ENCODE measurements around the gene DIP2A. TPM values are rescaled to one million over a fixed set of nuclear protein-coding genes. Genes with fewer than 3 reads are reported as not detected.
A peak's percentile ranks its signal among the peaks of the same experiment; 100 is the strongest.

Gene DIP2A
- total and polyA plus RNA-seq, 2 of the 13 experiments (the other 11 are each of a cell fraction or from before 2014, with no cell fraction given) = 18.5 to 37.6 TPM

DNA sequence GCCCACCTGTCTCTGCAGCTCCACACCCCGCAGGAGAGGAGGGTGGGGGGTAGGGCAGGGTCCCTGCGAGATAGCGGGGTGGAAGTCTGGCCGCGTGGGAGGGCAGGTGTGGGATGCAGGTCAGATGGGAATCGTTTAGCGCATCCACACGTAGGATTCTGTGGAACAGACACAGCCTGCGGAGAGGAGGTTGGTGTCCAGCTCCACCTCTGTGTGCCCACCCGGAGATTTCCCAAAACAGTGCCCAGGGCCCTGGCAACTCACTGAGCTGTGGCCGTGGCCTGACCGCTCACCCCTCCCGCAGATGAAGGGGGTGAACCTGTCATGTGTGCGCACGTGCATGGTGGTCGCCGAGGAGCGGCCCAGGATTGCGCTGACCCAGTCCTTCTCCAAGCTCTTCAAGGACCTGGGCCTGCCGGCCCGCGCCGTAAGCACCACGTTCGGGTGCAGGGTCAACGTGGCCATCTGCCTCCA is 99.3 kb downstream of the DIP2A start:
- WGBS (ENCODE audit: low lambda C conversion rate) = 98% methylated on average over 21 of the region's 26 CpGs
- intact Hi-C loops (cut with micrococcal nuclease; ENCODE audit: unreplicated experiment) = no loop called here

DNA sequence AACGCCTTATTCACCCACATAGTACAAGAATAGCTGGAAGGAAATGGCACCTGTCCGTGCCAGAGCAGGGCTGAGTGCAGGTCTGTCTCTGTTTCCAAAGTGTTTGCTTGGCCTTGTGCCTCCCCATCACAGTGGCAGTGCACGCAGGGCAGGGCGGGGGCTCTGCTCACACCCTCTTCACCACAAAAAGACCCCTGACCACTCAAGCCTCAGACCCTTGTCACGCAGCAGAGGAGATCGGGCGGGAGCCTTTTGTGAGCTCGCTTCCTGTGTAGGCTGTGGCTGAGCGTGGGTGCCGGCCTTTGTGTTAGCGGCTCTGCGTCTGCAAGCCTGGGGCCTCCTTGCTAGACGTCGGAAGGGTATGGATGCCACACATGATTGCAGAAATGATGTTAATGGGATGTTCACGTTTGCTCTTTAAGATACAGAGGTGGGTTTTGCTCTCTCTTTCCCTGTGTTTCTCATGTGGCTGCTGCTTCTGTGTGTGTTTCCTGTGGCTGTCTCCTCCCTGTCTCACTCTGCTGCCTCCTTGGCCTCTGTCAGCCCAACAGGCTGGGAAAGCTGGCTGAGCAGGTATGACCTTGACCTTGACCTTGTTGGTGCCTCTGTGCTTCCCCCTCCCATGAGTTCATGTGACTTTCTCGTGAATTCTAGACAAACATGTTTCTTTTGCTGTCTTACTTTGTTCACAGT is 100.7 kb downstream of the DIP2A start:
- no peaks in the 10 kb centered on the region for H3K9me3 ChIP-seq (ENCODE audit: low read length)
- intact Hi-C loops (cut with micrococcal nuclease; ENCODE audit: unreplicated experiment) (no loop called here), in situ Hi-C loops (cut with HindIII; ENCODE audit: extremely low pct_ligation_motif_present, low pct_unique_long_range_greater_than_20kb) (no loop called here)
- POLR2A ChIA-PET = interaction anchor here (1.5 to 2.9 kb wide), 2 partner anchors 22 to 76 kb away, joined by 6 to 11 read pairs; partner anchors contain the start of gene PRMT2
- H3K9ac ChIP-seq (ENCODE audit: insufficient read depth, low read depth, low read length) = no peak overlapping the region
- BruUV-seq (replicated peaks) = no TSS peak
- H3K79me2 ChIP-seq (ENCODE audit: insufficient read depth, low read length) = no peaks in the 10 kb centered on the region
- H3K4me3 ChIP-seq (replicated peaks in 1 of 3; ENCODE audit: insufficient read depth in 1 of 3, low read depth in 2 of 3, low read length in 3 of 3) = no peak overlapping the region
- ATAC-seq (peak; percentile 25; the same call in 2 of the 3 replicates), DNase-seq (ENCODE audit: low spot score) (peak; percentile 41), FAIRE-seq (peak; percentile 51)
- H3K27ac ChIP-seq (ENCODE audit: extremely low read length, insufficient read depth, low read length) = no peak overlapping the region
- H3K4me1 ChIP-seq (ENCODE audit: insufficient read depth, low read length) = peaks cover 17% of the 10 kb centered on the region
- H4K20me1 ChIP-seq (ENCODE audit: insufficient read depth, low read length) = no peaks in the 10 kb centered on the region
- H3K36me3 ChIP-seq (replicated peaks in 1 of 2; ENCODE audit: control insufficient read depth in 1 of 2, insufficient read depth in 2 of 2, low read length in 2 of 2) = peaks cover 0 to 33% of the 10 kb centered on the region in 2 experiments; a peak in 3 of 5 replicates
- CTCF ChIA-PET (ENCODE audit: low intra/inter-chr PET ratio, low total read pairs) = no interaction called here
- 89% methylated on average over 15 of the region's 16 CpGs for WGBS (ENCODE audit: low lambda C conversion rate)
- no peaks in the 10 kb centered on the region for H3K27me3 ChIP-seq (ENCODE audit: control insufficient read depth in 1 of 2, insufficient read depth in 2 of 2, low read length in 2 of 2)
- no peak overlapping the region for H2AFZ ChIP-seq (ENCODE audit: low read length)
- 0 out of 2 replicates have a peak overlapping the region, but pooled peaks have one; percentile 32 for H3K4me2 ChIP-seq (ENCODE audit: low read depth, low read length)
- TF ChIP-seq FOXA3 (CRISPR knock-in tag; IDR thresholded peaks at IDR 0.05) (0 out of 2 replicates have a peak, but pooled peaks have one; percentile 57), TEAD3 (CRISPR knock-in tag; optimal IDR thresholded peaks at IDR 0.05; ENCODE audit: borderline replicate concordance) (peak; percentile 15), KLF16 (CRISPR knock-in tag; IDR thresholded peaks at IDR 0.05) (0 out of 4 replicates have a peak, but pooled peaks of 1 of the 2 experiments have one; percentile 31), NCOA2 (CRISPR knock-in tag; IDR thresholded peaks at IDR 0.05) (peak; percentile 71), SMC3 (IDR thresholded peaks at IDR 0.05; ENCODE audit: low read length) (no peak), NR2F2 (IDR thresholded peaks at IDR 0.05; ENCODE audit: borderline replicate concordance, low read depth) (peak; percentile 58; the same call in 1 of the 2 replicates), HMG20A (CRISPR knock-in tag; IDR thresholded peaks at IDR 0.05; ENCODE audit: borderline replicate concordance) (peak; percentile 56; the same call in 1 of the 2 replicates), AGO1 (IDR thresholded peaks at IDR 0.05; ENCODE audit: low read depth, low read length, poor library complexity, severe bottlenecking) (no peak), KLF6 (CRISPR knock-in tag; IDR thresholded peaks at IDR 0.05) (no peak), DBP (CRISPR knock-in tag; IDR thresholded peaks at IDR 0.05; ENCODE audit: not compliant biosample characterization) (no peak), ZNF354B (CRISPR knock-in tag; IDR thresholded peaks at IDR 0.05) (no peak), SOX6 (IDR thresholded peaks at IDR 0.05) (no peak), SOX6 (CRISPR knock-in tag; IDR thresholded peaks at IDR 0.05) (peak; percentile 56; the same call in 1 of the 2 replicates), ARNTL (CRISPR knock-in tag; IDR thresholded peaks at IDR 0.05) (no peak)
- TF ChIP-seq, protein P1, sequence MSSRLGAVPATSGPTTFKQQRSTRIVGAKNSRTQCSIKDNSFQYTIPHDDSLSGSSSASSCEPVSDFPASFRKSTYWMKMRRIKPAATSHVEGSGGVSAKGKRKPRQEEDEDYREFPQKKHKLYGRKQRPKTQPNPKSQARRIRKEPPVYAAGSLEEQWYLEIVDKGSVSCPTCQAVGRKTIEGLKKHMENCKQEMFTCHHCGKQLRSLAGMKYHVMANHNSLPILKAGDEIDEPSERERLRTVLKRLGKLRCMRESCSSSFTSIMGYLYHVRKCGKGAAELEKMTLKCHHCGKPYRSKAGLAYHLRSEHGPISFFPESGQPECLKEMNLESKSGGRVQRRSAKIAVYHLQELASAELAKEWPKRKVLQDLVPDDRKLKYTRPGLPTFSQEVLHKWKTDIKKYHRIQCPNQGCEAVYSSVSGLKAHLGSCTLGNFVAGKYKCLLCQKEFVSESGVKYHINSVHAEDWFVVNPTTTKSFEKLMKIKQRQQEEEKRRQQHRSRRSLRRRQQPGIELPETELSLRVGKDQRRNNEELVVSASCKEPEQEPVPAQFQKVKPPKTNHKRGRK (CRISPR knock-in tag; IDR thresholded peaks at IDR 0.05) = no peak

More for the DNA sequence above, 99.3 kb downstream of the DIP2A start:
- H3K4me2 ChIP-seq (ENCODE audit: low read depth, low read length) = no peak overlapping the region
- POLR2A ChIA-PET = interaction anchor here (2.9 kb wide), 1 partner anchor 78 kb away, joined by 11 read pairs; the partner anchor contains the start of gene PRMT2
- H3K9me3 ChIP-seq (ENCODE audit: low read length) = no peaks in the 10 kb centered on the region
- no peak overlapping the region for H3K9ac ChIP-seq (ENCODE audit: insufficient read depth, low read depth, low read length)
- H3K27me3 ChIP-seq (ENCODE audit: control insufficient read depth in 1 of 2, insufficient read depth in 2 of 2, low read length in 2 of 2) = no peaks in the 10 kb centered on the region
- peaks cover 0 to 24% of the 10 kb centered on the region in 2 experiments; a peak in 3 of 5 replicates for H3K36me3 ChIP-seq (replicated peaks in 1 of 2; ENCODE audit: control insufficient read depth in 1 of 2, insufficient read depth in 2 of 2, low read length in 2 of 2)
- H4K20me1 ChIP-seq (ENCODE audit: insufficient read depth, low read length) = no peaks in the 10 kb centered on the region
- H2AFZ ChIP-seq (ENCODE audit: low read length) = no peak overlapping the region
- BruUV-seq (replicated peaks) = no TSS peak
- TF ChIP-seq AGO2 (optimal IDR thresholded peaks at IDR 0.05; ENCODE audit: low read depth, low read length) = peak; percentile 25
- no peak for TF ChIP-seq ZBTB8A (CRISPR knock-in tag; IDR thresholded peaks at IDR 0.05; ENCODE audit: borderline replicate concordance, low read depth)
- no peak for TF ChIP-seq ZNF33B (CRISPR knock-in tag; IDR thresholded peaks at IDR 0.05)
- TF ChIP-seq RBM39 (IDR thresholded peaks at IDR 0.05; ENCODE audit: low read depth, low read length, poor library complexity, severe bottlenecking) = no peak
- H3K4me3 ChIP-seq (replicated peaks in 1 of 3; ENCODE audit: insufficient read depth in 1 of 3, low read depth in 2 of 3, low read length in 3 of 3) = no peak overlapping the region
- H3K27ac ChIP-seq (ENCODE audit: extremely low read length, insufficient read depth, low read length) = no peak overlapping the region
- H3K79me2 ChIP-seq (ENCODE audit: insufficient read depth, low read length) = no peaks in the 10 kb centered on the region
- in situ Hi-C loops (cut with HindIII; ENCODE audit: extremely low pct_ligation_motif_present, low pct_unique_long_range_greater_than_20kb) = no loop called here
- DNase-seq (ENCODE audit: low spot score) (no peak), FAIRE-seq (no peak), ATAC-seq (no peak)
- peaks cover 17% of the 10 kb centered on the region for H3K4me1 ChIP-seq (ENCODE audit: insufficient read depth, low read length)
- CTCF ChIA-PET (ENCODE audit: low intra/inter-chr PET ratio, low total read pairs) = no interaction called here

Measured in HepG2 (cell line).